Measurements from ENCODE around the gene ROBO2.

GRCh38 chr3:77042343-77042742 is 2.4 kb downstream of the ROBO2 start:
- TF ChIP-seq CTCF (IDR thresholded peaks at IDR 0.05) (no peak), POLR2A (IDR thresholded peaks at IDR 0.05) (no peak)

Data from heart left ventricle (tissue), 13 donors.